ENCODE data around the gene IRS2. TPM values are rescaled to one million over a fixed set of nuclear protein-coding genes. Genes with fewer than 3 reads are reported as not detected.
"Not testable (repeated sequence)": the region's sequence is repeated elsewhere in the genome, so short reads cannot be mapped to it uniquely, and the experiment has no call there.

Gene IRS2
- total RNA-seq, 1 donor from 2014 or later, result 3.9 TPM

- Mint-ChIP-seq H3K36me3 (ENCODE audit: low read depth) (no peaks in the 10 kb centered on the region), H3K4me1 (ENCODE audit: low read depth) (peaks cover 18% of the 10 kb centered on the region), H3K4me3 (no peak overlapping the region), H3K27ac (no peak overlapping the region), H3K27me3 (ENCODE audit: insufficient read depth) (peaks cover 9% of the 10 kb centered on the region), H3K9me3 (no peaks in the 10 kb centered on the region)
- intact Hi-C loops (cut with micrococcal nuclease), result no loop called here
- DNase-seq (ENCODE audit: low spot score), result no peak
Observed at GRCh38 chr13:109740721-109741120, 45.7 kb downstream of the IRS2 start.

- Mint-ChIP-seq H3K27me3 (ENCODE audit: insufficient read depth) (peaks cover 9% of the 10 kb centered on the region), H3K4me1 (ENCODE audit: low read depth) (peaks cover 18% of the 10 kb centered on the region), H3K36me3 (ENCODE audit: low read depth) (no peaks in the 10 kb centered on the region), H3K4me3 (no peak overlapping the region), H3K9me3 (no peaks in the 10 kb centered on the region), H3K27ac (no peak overlapping the region)
- intact Hi-C loops (cut with micrococcal nuclease), result no loop called here
- no peak for DNase-seq (ENCODE audit: low spot score)
Observed at GRCh38 chr13:109740121-109740520, 46.3 kb downstream of the IRS2 start.

GRCh38 chr13:109738298-109738746 is 48.1 kb downstream of the IRS2 start:
- Mint-ChIP-seq H3K9me3 (peaks cover 2% of the 10 kb centered on the region), H3K27ac (no peak overlapping the region), H3K4me3 (no peak overlapping the region), H3K36me3 (ENCODE audit: low read depth) (no peaks in the 10 kb centered on the region), H3K27me3 (ENCODE audit: insufficient read depth) (peaks cover 4% of the 10 kb centered on the region), H3K4me1 (ENCODE audit: low read depth) (peaks cover 7% of the 10 kb centered on the region)
- intact Hi-C loops (cut with micrococcal nuclease), result no loop called here
- no peak for DNase-seq (ENCODE audit: low spot score)

- H3K4me3 Mint-ChIP-seq, result no peak overlapping the region
- peaks cover 4% of the 10 kb centered on the region for H3K4me1 Mint-ChIP-seq (ENCODE audit: low read depth)
- H3K9me3 Mint-ChIP-seq, result peaks cover 3% of the 10 kb centered on the region
- H3K27ac Mint-ChIP-seq, result no peak overlapping the region
- no peaks in the 10 kb centered on the region for H3K36me3 Mint-ChIP-seq (ENCODE audit: low read depth)
- peaks cover 4% of the 10 kb centered on the region for H3K27me3 Mint-ChIP-seq (ENCODE audit: insufficient read depth)
- intact Hi-C loops (cut with micrococcal nuclease), result no loop called here
- no peak for DNase-seq (ENCODE audit: low spot score)
Observed at GRCh38 chr13:109737606-109738005, 48.8 kb downstream of the IRS2 start.

- Mint-ChIP-seq H3K9me3 (peaks cover 3% of the 10 kb centered on the region), H3K4me1 (ENCODE audit: low read depth) (peaks cover 4% of the 10 kb centered on the region), H3K27ac (no peak overlapping the region), H3K27me3 (ENCODE audit: insufficient read depth) (peaks cover 4% of the 10 kb centered on the region), H3K4me3 (no peak overlapping the region), H3K36me3 (ENCODE audit: low read depth) (no peaks in the 10 kb centered on the region)
- intact Hi-C loops (cut with micrococcal nuclease), result no loop called here
- no peak for DNase-seq (ENCODE audit: low spot score)
Observed at GRCh38 chr13:109737046-109737573, 49.3 kb downstream of the IRS2 start.

GRCh38 chr13:109735436-109735966 is 50.9 kb downstream of the IRS2 start:
- H3K27ac Mint-ChIP-seq, result no peak overlapping the region
- no peaks in the 10 kb centered on the region for H3K27me3 Mint-ChIP-seq (ENCODE audit: insufficient read depth)
- peaks cover 3% of the 10 kb centered on the region for H3K9me3 Mint-ChIP-seq
- intact Hi-C loops (cut with micrococcal nuclease), result no loop called here
- H3K4me1 Mint-ChIP-seq (ENCODE audit: low read depth), result peaks cover 4% of the 10 kb centered on the region
- H3K4me3 Mint-ChIP-seq, result no peak overlapping the region
- H3K36me3 Mint-ChIP-seq (ENCODE audit: low read depth), result no peaks in the 10 kb centered on the region
- no peak for DNase-seq (ENCODE audit: low spot score)

- H3K36me3 Mint-ChIP-seq (ENCODE audit: low read depth), result no peaks in the 10 kb centered on the region
- H3K4me1 Mint-ChIP-seq (ENCODE audit: low read depth), result peaks cover 4% of the 10 kb centered on the region
- intact Hi-C loops (cut with micrococcal nuclease), result no loop called here
Observed at GRCh38 chr13:109734002-109734785, 52.2 kb downstream of the IRS2 start.

GRCh38 chr13:109733550-109733949 is 52.8 kb downstream of the IRS2 start:
- intact Hi-C loops (cut with micrococcal nuclease), result no loop called here
- H3K27ac Mint-ChIP-seq, result no peak overlapping the region
- no peak for DNase-seq (ENCODE audit: low spot score)

More at GRCh38 chr13:109734002-109734785, 52.2 kb downstream of the IRS2 start:
- Mint-ChIP-seq H3K9me3 (peaks cover 3% of the 10 kb centered on the region), H3K27me3 (ENCODE audit: insufficient read depth) (no peaks in the 10 kb centered on the region), H3K27ac (no peak overlapping the region), H3K4me3 (no peak overlapping the region)
- DNase-seq (ENCODE audit: low spot score), result no peak

GRCh38 chr13:109732470-109733170 is 53.8 kb downstream of the IRS2 start:
- H3K27ac Mint-ChIP-seq; DNase-seq (ENCODE audit: low spot score); H3K4me3 Mint-ChIP-seq; H3K4me1 Mint-ChIP-seq (ENCODE audit: low read depth); H3K27me3 Mint-ChIP-seq (ENCODE audit: insufficient read depth); H3K9me3 Mint-ChIP-seq; H3K36me3 Mint-ChIP-seq (ENCODE audit: low read depth); intact Hi-C loops (cut with micrococcal nuclease): not testable (repeated sequence)

More at GRCh38 chr13:109733550-109733949, 52.8 kb downstream of the IRS2 start:
- Mint-ChIP-seq H3K36me3 (ENCODE audit: low read depth) (no peaks in the 10 kb centered on the region), H3K9me3 (peaks cover 3% of the 10 kb centered on the region), H3K4me1 (ENCODE audit: low read depth) (peaks cover 4% of the 10 kb centered on the region), H3K27me3 (ENCODE audit: insufficient read depth) (no peaks in the 10 kb centered on the region), H3K4me3 (no peak overlapping the region)

- no peaks in the 10 kb centered on the region for H3K4me1 Mint-ChIP-seq (ENCODE audit: low read depth)
- peaks cover 3% of the 10 kb centered on the region for H3K9me3 Mint-ChIP-seq
Observed at GRCh38 chr13:109730812-109731335, 55.5 kb downstream of the IRS2 start.

GRCh38 chr13:109728791-109729731 is 57.3 kb downstream of the IRS2 start:
- Mint-ChIP-seq H3K27ac (no peak overlapping the region), H3K27me3 (ENCODE audit: insufficient read depth) (no peaks in the 10 kb centered on the region), H3K4me3 (no peak overlapping the region), H3K4me1 (ENCODE audit: low read depth) (no peaks in the 10 kb centered on the region), H3K9me3 (peaks cover 3% of the 10 kb centered on the region), H3K36me3 (ENCODE audit: low read depth) (no peaks in the 10 kb centered on the region)
- no peak for DNase-seq (ENCODE audit: low spot score)
- intact Hi-C loops (cut with micrococcal nuclease), result no loop called here

More at GRCh38 chr13:109730812-109731335, 55.5 kb downstream of the IRS2 start:
- intact Hi-C loops (cut with micrococcal nuclease), result no loop called here
- Mint-ChIP-seq H3K4me3 (no peak overlapping the region), H3K36me3 (ENCODE audit: low read depth) (no peaks in the 10 kb centered on the region), H3K27ac (no peak overlapping the region), H3K27me3 (ENCODE audit: insufficient read depth) (no peaks in the 10 kb centered on the region)
- DNase-seq (ENCODE audit: low spot score), result no peak

GRCh38 chr13:109728061-109728460 is 58.3 kb downstream of the IRS2 start:
- Mint-ChIP-seq H3K27me3 (ENCODE audit: insufficient read depth) (no peaks in the 10 kb centered on the region), H3K27ac (no peak overlapping the region)

More at GRCh38 chr13:109728061-109728460, 58.3 kb downstream of the IRS2 start:
- intact Hi-C loops (cut with micrococcal nuclease), result no loop called here
- Mint-ChIP-seq H3K36me3 (ENCODE audit: low read depth) (no peaks in the 10 kb centered on the region), H3K4me3 (no peak overlapping the region), H3K4me1 (ENCODE audit: low read depth) (no peaks in the 10 kb centered on the region), H3K9me3 (no peaks in the 10 kb centered on the region)
- DNase-seq (ENCODE audit: low spot score), result no peak

Data from activated T-helper 1 cell treated with anti-CD3 and anti-CD28 coated beads, Interleukin-12 subunit alpha, Interleukin-12 subunit beta, Interleukin-2, Interleukin-4 antibody, amounts not matched to agents 30 ng/mL and 10 ng/mL and 1 ng/mL, durations not matched to agents 14 hours and 24 hours and 36 hours (primary cell).